Tibial artery (tissue), 4 donors: ENCODE measurements around the gene GSTM1.

Experiments used
- DNase-seq, 2 donors: peaks; one replicate each; pipeline ENCODE4 v3.0.0-alpha.2; 2019
- H3K27ac ChIP-seq, 2 donors: fragments of 200-600 bp; sonication (generic) in 1 of 2; 1 replicate in 1 of 2; 2 replicates in 1 of 2; pipeline ENCODE4 v1.5.1; 2018 to 2019; ENCODE audit warnings: mild to moderate bottlenecking in 1 of 2
- H3K27me3 ChIP-seq, 2 donors: fragments of 200-600 bp; sonication (generic) in 1 of 2; one replicate each; pipeline versions ENCODE4 v1.5.1 to v1.6.0; 2016 to 2019
- H3K36me3 ChIP-seq, 3 donors: fragments of 200-600 bp; sonication (generic) in 2 of 3; one replicate each; pipeline ENCODE4 v1.5.1; 2016 to 2019; ENCODE audit warnings: mild to moderate bottlenecking in 2 of 3
- H3K4me1 ChIP-seq, 4 donors: fragments of 200-600 bp; sonication (generic) in 2 of 4; 1 replicate in 3 of 4; 2 replicates in 1 of 4; pipeline ENCODE4 v1.5.1; 2016 to 2019
- H3K4me3 ChIP-seq, 2 donors: fragments of 200-600 bp; sonication (generic) in 1 of 2; 1 replicate in 1 of 2; 2 replicates in 1 of 2; pipeline ENCODE4 v1.5.1; 2018 to 2019; ENCODE audit warnings: mild to moderate bottlenecking in 2 of 2
- H3K9me3 ChIP-seq, 3 donors: fragments of 200-600 bp; sonication (generic) in 1 of 3; one replicate each; pipeline ENCODE4 v1.5.1; 2016 to 2019
- CTCF ChIP-seq, 2 experiments: fragments of 200-600 bp in 1 of 2; fragments of 450-650 bp in 1 of 2; IDR thresholded peaks; one replicate each; pipeline ENCODE4 v1.5.1; 2017 to 2019; ENCODE audit warnings: antibody characterized with exemption in 2 of 2, mild to moderate bottlenecking in 1 of 2, moderate library complexity in 1 of 2
- intact Hi-C: fragments of 100-400 bp; cut with DNase I; formaldehyde crosslinking; loops from one replicate; pipeline ENCODE4 v1.15.0; 2023; ENCODE audit warnings: low total_unique reads

GSTM1 gene

GRCh38 chr1:109716121-109716520 lies 28.5 kb downstream of the GSTM1 start:
- H3K4me3 ChIP-seq: no peak overlapping the region
- H3K27me3 ChIP-seq: peaks cover 0 to 8% of the 10 kb centered on the region in 2 donors
- no peaks in the 10 kb centered on the region for H3K9me3 ChIP-seq
- H3K4me1 ChIP-seq: no peaks in the 10 kb centered on the region
- TF ChIP-seq CTCF (IDR thresholded peaks at IDR 0.05): no peak
- no peak for DNase-seq
- no peak overlapping the region for H3K27ac ChIP-seq
- no peaks in the 10 kb centered on the region for H3K36me3 ChIP-seq
- intact Hi-C loops: no loop called here

GRCh38 chr1:109716570-109717090 lies 29.0 kb downstream of the GSTM1 start:
- TF ChIP-seq CTCF (IDR thresholded peaks at IDR 0.05): no peak
- H3K9me3 ChIP-seq: no peaks in the 10 kb centered on the region
- no peak overlapping the region for H3K27ac ChIP-seq
- DNase-seq: no peak
- no peak overlapping the region for H3K4me3 ChIP-seq
- peaks cover 0 to 8% of the 10 kb centered on the region in 2 donors for H3K27me3 ChIP-seq
- no peaks in the 10 kb centered on the region for H3K36me3 ChIP-seq
- no peaks in the 10 kb centered on the region for H3K4me1 ChIP-seq
- intact Hi-C loops: no loop called here

- Histone ChIP-seq H3K9me3 (no peaks in the 10 kb centered on the region), H3K4me1 (no peaks in the 10 kb centered on the region), H3K27ac (no peak overlapping the region), H3K36me3 (no peaks in the 10 kb centered on the region), H3K27me3 (peaks cover 0 to 8% of the 10 kb centered on the region in 2 donors), H3K4me3 (no peak overlapping the region)
- TF ChIP-seq CTCF (IDR thresholded peaks at IDR 0.05): no peak
- intact Hi-C loops: no loop called here
- DNase-seq: no peak
Observed at GRCh38 chr1:109717729-109718128, 30.1 kb downstream of the GSTM1 start.

- TF ChIP-seq CTCF (IDR thresholded peaks at IDR 0.05): no peak
- H3K4me3 ChIP-seq: no peak overlapping the region
- H3K4me1 ChIP-seq: no peaks in the 10 kb centered on the region
- H3K9me3 ChIP-seq: no peaks in the 10 kb centered on the region
- no peak overlapping the region for H3K27ac ChIP-seq
- peaks cover 0 to 7% of the 10 kb centered on the region in 2 donors for H3K27me3 ChIP-seq
- intact Hi-C loops: no loop called here
- no peaks in the 10 kb centered on the region for H3K36me3 ChIP-seq
- DNase-seq: no peak
Observed at GRCh38 chr1:109718495-109718894, 30.9 kb downstream of the GSTM1 start.

DNA sequence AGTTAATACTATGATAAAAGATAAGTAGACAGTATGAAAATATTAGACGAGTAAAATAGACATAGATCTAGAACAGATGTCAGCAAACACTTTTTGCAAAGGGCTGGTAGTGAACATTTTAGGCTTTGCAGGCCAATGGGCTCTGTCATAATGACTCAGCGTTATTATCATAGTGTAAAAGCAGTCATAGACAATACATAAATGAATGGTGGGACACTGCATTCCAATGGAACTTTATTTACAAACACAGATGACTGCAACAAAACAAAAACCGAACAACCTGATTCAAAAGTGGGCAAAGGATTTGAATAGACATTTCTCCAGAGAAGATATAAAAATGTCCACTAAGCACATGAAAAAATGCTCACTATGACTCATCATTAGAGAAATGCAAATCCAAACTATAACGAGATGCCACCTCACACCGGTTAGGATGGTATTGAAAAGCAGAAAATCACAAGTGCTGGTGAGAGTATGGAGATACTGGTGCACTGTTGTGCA lies 31.8 kb downstream of the GSTM1 start:
- peaks cover 0 to 6% of the 10 kb centered on the region in 2 donors for H3K27me3 ChIP-seq
- H3K27ac ChIP-seq: no peak overlapping the region
- no peaks in the 10 kb centered on the region for H3K4me1 ChIP-seq
- H3K36me3 ChIP-seq: no peaks in the 10 kb centered on the region
- H3K9me3 ChIP-seq: no peaks in the 10 kb centered on the region
- no peak for TF ChIP-seq CTCF (IDR thresholded peaks at IDR 0.05)
- intact Hi-C loops: no loop called here
- H3K4me3 ChIP-seq: no peak overlapping the region
- DNase-seq: no peak

GRCh38 chr1:109721042-109721441 lies 33.4 kb downstream of the GSTM1 start:
- H3K27ac ChIP-seq: no peak overlapping the region
- no peak for TF ChIP-seq CTCF (IDR thresholded peaks at IDR 0.05)
- DNase-seq: no peak
- H3K36me3 ChIP-seq: no peaks in the 10 kb centered on the region
- H3K4me1 ChIP-seq: no peaks in the 10 kb centered on the region
- no peaks in the 10 kb centered on the region for H3K27me3 ChIP-seq
- H3K9me3 ChIP-seq: no peaks in the 10 kb centered on the region
- no peak overlapping the region for H3K4me3 ChIP-seq
- intact Hi-C loops: no loop called here
